Erythroblast (primary cell): Measurements from ENCODE around the gene MRPS15.

Experiments used
- GATA1 ChIP-seq: IDR thresholded peaks from 2 replicates; pipeline ENCODE4 v1.6.1; 2011; ENCODE audit warnings: low read depth, mild to moderate bottlenecking, control low read depth, low read length, moderate library complexity
- POLR2A ChIP-seq: IDR thresholded peaks from 2 replicates; pipeline ENCODE4 v1.6.1; 2011; ENCODE audit warnings: mild to moderate bottlenecking, low read length

DNA sequence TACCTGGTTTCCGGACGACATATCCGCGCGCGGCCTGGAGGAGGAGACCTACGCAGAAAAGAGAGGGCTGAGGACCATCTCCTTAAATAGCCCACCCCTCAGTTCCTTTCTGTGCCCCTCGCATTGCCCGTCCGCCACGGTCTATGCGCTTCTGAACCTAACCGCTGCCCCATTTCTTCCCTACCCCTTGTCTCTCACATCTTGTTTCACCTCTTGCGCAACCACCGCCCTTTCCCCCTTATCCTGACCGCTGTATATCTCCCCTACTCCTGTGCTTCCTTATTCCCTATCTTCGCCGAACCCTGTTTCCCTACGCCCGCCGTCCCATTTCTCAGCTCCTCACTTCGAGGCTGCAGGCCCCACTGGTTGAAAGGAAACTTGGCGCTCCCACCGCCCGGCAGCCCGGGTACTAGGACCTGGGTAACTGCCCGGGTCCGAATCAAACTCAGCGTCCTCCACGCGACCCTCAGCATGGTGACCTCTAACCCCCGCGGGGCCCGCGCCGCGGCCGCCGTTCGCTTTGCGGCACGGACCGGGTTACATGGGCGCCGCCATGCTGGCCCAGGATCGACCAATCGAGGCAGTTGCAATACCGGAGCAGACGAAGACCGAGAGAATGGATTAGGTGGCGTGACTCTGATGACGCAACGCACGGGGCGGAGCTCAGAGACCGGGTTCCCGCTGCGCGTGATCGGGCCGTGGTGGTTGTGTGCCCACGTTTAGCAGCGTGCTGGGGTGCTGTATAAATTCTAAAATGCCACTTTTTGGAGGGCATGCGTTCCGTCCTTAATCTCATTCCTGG lies at the start of gene MRPS15:
- peak; percentile 94 for TF ChIP-seq POLR2A
- no peak for TF ChIP-seq GATA1
